ENCODE data around the gene WDR62. TPM values are rescaled to one million over a fixed set of nuclear protein-coding genes. Genes with fewer than 3 reads are reported as not detected.
A peak's percentile ranks its signal among the peaks of the same experiment; 100 is the strongest.

The WDR62 gene
- total RNA-seq, 2 donors from 2014 or later: 0.26 to 0.33 TPM

DNA sequence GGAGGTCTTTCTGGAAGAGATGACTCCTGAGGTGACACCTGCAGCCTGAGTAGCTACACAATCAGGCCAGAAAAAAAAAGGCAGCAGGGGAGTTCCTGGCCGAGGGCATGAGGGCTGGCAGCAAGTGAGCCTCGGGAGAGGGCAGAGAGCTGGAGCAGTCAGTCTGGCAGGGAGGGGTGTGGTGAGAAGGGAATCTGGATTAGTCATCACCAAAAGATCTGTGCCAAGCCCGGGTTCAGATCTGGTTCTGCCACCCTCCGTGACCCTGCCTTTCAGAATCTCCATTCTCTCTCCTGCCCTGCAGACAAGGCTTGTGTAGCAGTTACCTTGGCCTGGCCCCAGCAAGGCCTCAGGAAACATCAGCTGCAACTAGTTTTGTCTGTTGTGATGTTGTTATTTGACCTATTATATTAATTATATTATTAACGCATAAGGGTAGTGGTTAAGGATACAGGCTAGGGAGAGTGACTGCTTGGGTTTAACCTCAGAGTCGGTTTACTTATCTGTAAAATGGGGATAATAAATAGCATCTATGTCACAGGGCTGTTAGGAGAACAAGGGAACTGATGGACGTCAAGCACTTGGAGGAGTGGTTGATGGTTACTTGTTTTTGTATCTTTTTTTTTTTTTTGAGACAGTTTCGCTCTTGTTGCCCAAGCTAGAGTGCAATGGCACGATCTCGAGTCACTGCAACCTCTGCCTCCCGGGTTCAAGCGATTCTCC is 82.4 kb downstream of the WDR62 start:
- Histone ChIP-seq H3K36me3 (replicated peaks in 1 of 2; ENCODE audit: insufficient read depth in 1 of 2, low read depth in 2 of 2) (no peaks in the 10 kb centered on the region), H3K9me3 (no peaks in the 10 kb centered on the region), H3K27ac (peak overlapping the region; percentile 59 to 84 (median 68)), H3K4me3 (no peak overlapping the region), H3K4me1 (peaks cover 39% of the 10 kb centered on the region), H3K27me3 (no peaks in the 10 kb centered on the region)
- 47 to 53% methylated on average over 12 of the region's 12 CpGs for WGBS, 2 donors
- ATAC-seq: peak; percentile 57
- intact Hi-C loops (cut with DNase I): no loop called here
- TF ChIP-seq, protein P1, sequence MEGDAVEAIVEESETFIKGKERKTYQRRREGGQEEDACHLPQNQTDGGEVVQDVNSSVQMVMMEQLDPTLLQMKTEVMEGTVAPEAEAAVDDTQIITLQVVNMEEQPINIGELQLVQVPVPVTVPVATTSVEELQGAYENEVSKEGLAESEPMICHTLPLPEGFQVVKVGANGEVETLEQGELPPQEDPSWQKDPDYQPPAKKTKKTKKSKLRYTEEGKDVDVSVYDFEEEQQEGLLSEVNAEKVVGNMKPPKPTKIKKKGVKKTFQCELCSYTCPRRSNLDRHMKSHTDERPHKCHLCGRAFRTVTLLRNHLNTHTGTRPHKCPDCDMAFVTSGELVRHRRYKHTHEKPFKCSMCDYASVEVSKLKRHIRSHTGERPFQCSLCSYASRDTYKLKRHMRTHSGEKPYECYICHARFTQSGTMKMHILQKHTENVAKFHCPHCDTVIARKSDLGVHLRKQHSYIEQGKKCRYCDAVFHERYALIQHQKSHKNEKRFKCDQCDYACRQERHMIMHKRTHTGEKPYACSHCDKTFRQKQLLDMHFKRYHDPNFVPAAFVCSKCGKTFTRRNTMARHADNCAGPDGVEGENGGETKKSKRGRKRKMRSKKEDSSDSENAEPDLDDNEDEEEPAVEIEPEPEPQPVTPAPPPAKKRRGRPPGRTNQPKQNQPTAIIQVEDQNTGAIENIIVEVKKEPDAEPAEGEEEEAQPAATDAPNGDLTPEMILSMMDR (IDR thresholded peaks at IDR 0.05): no peak
- peak in 2 of 3 donors; percentile 60 to 66 for TF ChIP-seq POLR2A (IDR thresholded peaks at IDR 0.05)
- peak; percentile 69 to 93 (median 82) for DNase-seq

DNA sequence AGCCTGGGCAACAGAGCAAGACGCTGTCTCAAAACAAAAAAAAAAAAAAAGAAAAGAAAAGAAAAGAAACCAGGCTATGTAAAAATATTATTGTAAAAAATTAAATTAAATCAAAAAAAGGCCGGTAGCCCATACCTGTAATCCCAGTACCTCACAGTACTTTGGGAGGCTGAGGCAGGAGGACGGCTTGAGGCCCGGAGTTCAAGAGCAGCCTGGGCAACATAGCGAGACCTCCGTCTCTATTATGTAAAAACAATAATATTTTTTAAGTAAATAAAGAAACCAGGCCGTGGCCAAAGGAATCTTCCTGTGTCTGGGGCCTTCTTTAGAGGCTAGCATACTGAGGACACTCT is 84.4 kb downstream of the WDR62 start:
- H3K4me3 ChIP-seq: peak overlapping the region in 1 of 2 donors; percentile 78
- no peak for TF ChIP-seq POLR2A (IDR thresholded peaks at IDR 0.05)
- TF ChIP-seq, protein P1 (IDR thresholded peaks at IDR 0.05): no peak
- peaks cover 39% of the 10 kb centered on the region for H3K4me1 ChIP-seq
- WGBS, 2 donors: 49 to 54% methylated on average over 7 of the region's 7 CpGs
- intact Hi-C loops (cut with DNase I): no loop called here
- H3K36me3 ChIP-seq (replicated peaks in 1 of 2; ENCODE audit: insufficient read depth in 1 of 2, low read depth in 2 of 2): peaks cover 0 to 11% of the 10 kb centered on the region in 2 donors
- no peaks in the 10 kb centered on the region for H3K9me3 ChIP-seq
- DNase-seq (no peak), ATAC-seq (no peak)
- no peaks in the 10 kb centered on the region for H3K27me3 ChIP-seq
- H3K27ac ChIP-seq: peak overlapping the region; percentile 97 to 99 (median 98)

DNA sequence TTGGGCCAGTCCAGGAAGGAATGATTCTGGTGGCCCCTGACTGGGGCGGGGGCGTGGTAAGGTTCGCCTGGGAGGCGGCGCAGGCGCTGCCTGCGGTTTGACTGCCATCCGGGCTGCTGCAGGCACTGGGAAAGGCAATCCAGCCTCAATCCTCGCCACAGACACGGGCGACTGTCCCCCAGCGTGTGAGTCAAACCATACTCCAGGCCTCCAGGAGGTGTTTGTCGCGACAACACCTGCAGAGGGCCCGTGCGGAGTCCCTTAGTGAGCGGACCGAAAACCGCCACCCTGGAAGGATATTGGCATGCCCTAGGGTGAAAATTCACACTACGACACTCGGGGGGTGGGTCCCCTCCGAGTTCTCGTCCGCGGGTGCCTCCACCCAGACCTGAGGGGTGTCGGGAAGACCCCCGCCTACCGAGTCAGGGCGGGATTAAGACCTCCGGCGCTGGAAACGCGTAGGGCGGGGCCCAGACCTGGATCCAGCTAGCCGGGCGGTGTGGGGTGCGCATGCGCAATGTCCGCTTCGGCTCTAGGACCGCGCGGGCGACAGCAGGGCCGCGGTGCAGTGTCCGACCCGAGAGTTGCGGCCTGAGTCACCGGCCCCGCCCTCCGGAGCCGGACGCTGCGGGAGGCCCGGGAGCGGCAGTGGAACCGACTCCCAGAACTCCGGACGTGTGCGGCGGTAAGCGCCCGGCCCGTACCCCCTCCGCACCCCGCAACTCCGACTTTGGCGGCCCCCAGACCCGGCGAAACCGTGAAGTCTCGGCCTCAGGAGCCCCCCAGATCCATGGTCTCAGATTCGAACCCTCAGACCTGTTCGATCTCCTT is 85.0 kb downstream of the WDR62 start, which contains the start of gene CAPNS1:
TSS of gene CAPNS1 (plus strand) at position 594 of the 831 bp plus-strand sequence. CDS start 946 bp downstream, outside the sequence.
- Histone ChIP-seq H3K27me3 (no peaks in the 10 kb centered on the region), H3K4me3 (peak within 1 kb of the TSS; percentile 78 to 89), H3K4me1 (peaks cover 39% of the 10 kb centered on the region), H3K9me3 (no peaks in the 10 kb centered on the region), H3K27ac (peak within 1 kb of the TSS; percentile 97 to 99 (median 98)), H3K36me3 (replicated peaks in 1 of 2; ENCODE audit: insufficient read depth in 1 of 2, low read depth in 2 of 2) (peaks cover 0 to 13% of the 10 kb centered on the region in 2 donors)
- DNase-seq: peak; percentile 97 to 99 (median 98)
- intact Hi-C loops (cut with DNase I): no loop called here
- peak; percentile 90 for ATAC-seq
- WGBS, 2 donors: 0 to 1% methylated on average over 2 to 75 of the region's 75 CpGs
- TF ChIP-seq, protein P1 (IDR thresholded peaks at IDR 0.05): peak in 4 of 7 experiments; percentile 7 to 30 (median 28)
- TF ChIP-seq POLR2A (IDR thresholded peaks at IDR 0.05): peak; percentile 94 to 98 (median 98)

DNA sequence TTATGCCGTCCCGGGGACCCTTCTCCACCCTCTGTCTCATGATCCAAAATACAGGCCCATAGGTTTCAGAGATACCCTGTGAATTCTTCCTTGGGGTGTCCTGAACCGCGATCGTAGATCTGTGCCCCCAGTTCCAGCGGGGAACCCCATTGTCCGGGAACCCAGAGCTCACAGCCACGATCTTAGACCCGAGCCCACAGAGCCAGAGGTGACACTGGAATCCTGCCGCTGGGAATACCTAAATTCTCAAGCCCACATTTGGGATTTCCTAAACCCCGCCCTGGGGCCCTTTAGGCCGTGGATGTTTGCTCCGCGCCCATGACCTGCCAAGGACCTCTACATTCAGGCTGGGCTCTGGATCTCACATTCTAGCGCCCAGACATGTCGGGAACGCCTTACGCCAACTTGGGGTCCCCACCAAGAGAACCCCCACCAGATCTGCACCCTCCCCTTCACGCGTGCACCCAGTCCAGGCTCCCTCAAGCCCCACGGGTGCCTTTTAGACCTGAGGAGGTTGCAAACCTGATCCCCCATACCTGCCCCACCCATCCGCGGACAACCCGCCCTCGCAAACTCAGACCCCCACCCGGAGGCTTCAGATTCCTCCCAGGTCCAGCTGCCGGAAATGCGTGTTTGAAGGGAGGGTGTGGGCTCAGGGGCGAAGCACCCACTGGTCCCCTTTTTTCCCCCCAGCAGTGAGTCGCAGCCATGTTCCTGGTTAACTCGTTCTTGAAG is 85.8 kb downstream of the WDR62 start:
- Histone ChIP-seq H3K4me3 (peak overlapping the region; percentile 78 to 89), H3K4me1 (peaks cover 39% of the 10 kb centered on the region), H3K27ac (peak overlapping the region; percentile 97 to 99 (median 98)), H3K9me3 (no peaks in the 10 kb centered on the region), H3K36me3 (replicated peaks in 1 of 2; ENCODE audit: insufficient read depth in 1 of 2, low read depth in 2 of 2) (peaks cover 0 to 17% of the 10 kb centered on the region in 2 donors), H3K27me3 (no peaks in the 10 kb centered on the region)
- ATAC-seq (peak; percentile 13), DNase-seq (peak; percentile 33 to 60 (median 41))
- TF ChIP-seq, protein P1 (IDR thresholded peaks at IDR 0.05): no peak
- no peak for TF ChIP-seq POLR2A (IDR thresholded peaks at IDR 0.05)
- intact Hi-C loops (cut with DNase I): no loop called here
- 0% methylated on average over 11 to 31 of the region's 31 CpGs for WGBS, 2 donors
